ENCODE results near the gene DUSP22.

The DUSP22 gene

DNA sequence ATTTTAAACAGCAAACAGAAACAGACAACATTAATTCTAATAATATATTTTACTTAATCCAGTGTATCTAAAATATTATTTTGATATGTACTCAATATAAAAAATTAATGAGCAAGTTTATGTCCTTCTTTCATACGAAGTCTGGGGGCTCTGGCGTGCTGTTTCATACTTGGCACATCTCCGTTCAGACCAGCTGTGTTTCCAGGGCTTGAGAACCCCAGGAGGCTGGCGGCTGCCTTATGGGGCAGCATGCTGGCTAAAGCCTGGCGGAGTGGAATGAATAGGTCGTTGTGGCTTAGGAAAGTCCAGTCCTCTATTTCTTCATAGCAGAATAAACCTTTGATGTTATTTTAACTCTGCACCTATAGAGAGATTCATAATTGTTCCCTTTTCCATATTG, 43.3 kb downstream of the DUSP22 start:
- peak overlapping the region; percentile 93 for H3K27ac Mint-ChIP-seq
- H3K9me3 Mint-ChIP-seq, result no peaks in the 10 kb centered on the region
- no peak for DNase-seq
- H3K4me1 Mint-ChIP-seq, result peaks cover 47% of the 10 kb centered on the region
- H3K4me3 Mint-ChIP-seq, result no peak overlapping the region
- CTCF ChIA-PET, result no interaction called here
- no peaks in the 10 kb centered on the region for H3K27me3 Mint-ChIP-seq
- peaks cover 7% of the 10 kb centered on the region for H3K36me3 Mint-ChIP-seq

DNA sequence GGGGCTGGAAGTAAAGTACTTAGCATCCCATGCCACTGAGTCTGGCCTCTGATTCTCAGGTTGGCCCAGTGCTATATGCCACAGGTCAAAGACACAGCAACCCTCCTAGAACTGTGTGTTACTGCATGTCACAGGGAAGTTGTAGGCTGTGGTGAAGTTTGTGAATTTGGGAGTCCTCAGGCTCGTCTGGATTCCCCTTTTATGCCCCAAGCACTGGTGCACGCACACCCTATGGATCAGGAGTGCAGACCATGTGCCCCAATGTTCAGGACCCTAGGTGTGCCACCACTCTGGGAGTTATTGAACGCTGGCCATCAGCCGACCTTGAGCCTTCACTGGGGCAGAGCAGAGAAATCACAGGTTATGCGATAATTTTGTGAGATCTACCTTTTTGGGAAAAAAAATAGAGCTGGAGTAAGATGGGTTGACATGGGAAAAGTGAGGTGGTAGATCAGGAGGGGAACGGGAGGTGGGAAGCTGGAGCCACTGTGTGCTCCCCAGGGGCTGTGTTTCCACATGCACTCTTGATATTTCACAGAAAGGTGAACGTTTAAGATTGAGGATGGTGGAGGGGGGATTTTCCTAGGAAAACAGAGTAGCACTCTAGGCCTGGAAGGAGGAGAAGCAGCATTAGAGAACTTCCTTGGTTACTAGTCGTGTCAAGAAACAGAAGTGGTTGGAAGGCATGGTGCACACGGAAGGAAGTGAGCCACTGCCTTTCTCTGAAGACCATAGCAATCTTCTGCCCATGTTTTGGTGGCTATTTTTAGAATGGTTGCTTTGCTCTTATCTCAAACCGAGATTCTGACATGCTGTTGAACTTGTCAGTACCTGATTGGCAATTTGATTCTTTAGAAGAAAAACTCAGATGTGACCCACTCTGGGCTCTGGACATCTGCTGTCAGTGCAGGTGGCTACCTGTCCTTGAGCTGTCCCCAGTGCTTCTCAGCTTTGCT, 44.1 kb downstream of the DUSP22 start:
- H3K27ac Mint-ChIP-seq, result peak overlapping the region; percentile 93
- H3K27me3 Mint-ChIP-seq, result no peaks in the 10 kb centered on the region

DNA sequence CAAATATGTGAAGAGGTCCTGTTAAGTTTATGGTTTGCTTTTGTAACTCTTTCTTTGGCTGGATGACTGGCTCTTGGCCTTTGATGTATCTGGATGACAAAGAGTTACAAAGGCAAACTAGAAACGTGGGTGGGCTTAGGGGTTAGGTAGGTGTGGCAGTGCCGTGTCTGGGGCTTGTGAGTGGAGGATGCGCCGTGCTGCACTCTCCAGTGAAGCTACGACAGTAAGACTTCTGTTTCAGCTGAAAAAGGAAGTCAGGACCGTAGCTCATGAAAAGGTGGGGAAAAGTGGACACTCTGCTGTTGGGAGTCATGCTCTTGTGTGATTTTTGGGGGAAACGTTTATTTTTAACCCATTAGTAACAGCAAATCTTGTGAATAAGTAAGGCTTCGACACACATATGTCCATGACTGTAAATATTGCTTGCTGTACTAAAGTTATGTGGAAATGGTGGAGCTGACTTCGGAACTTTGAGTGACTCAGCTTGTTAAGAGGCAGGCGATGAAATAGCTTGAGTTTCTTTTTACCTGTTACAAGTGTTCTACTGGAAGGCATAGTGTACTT, 45.6 kb downstream of the DUSP22 start:
- DNase-seq, result peak; percentile 39
- Mint-ChIP-seq H3K36me3 (peaks cover 15% of the 10 kb centered on the region), H3K4me3 (peak overlapping the region; percentile 29), H3K4me1 (peaks cover 58% of the 10 kb centered on the region), H3K27ac (peak overlapping the region; percentile 93), H3K27me3 (no peaks in the 10 kb centered on the region), H3K9me3 (no peaks in the 10 kb centered on the region)
- CTCF ChIA-PET, result interaction anchor here (0.9 to 1.9 kb wide), 3 partner anchors 146 to 230 kb away, joined by 3 to 9 read pairs (median 3); no protein-coding TSS in a partner anchor

More for the DNA sequence above, 44.1 kb downstream of the DUSP22 start:
- Mint-ChIP-seq H3K36me3 (peaks cover 10% of the 10 kb centered on the region), H3K4me1 (peaks cover 53% of the 10 kb centered on the region), H3K4me3 (peak overlapping the region; percentile 35), H3K9me3 (no peaks in the 10 kb centered on the region)
- CTCF ChIA-PET, result interaction anchor here (1.9 kb wide), 1 partner anchor 145 kb away, joined by 9 read pairs; no protein-coding TSS in a partner anchor
- peak; percentile 40 for DNase-seq

DNA sequence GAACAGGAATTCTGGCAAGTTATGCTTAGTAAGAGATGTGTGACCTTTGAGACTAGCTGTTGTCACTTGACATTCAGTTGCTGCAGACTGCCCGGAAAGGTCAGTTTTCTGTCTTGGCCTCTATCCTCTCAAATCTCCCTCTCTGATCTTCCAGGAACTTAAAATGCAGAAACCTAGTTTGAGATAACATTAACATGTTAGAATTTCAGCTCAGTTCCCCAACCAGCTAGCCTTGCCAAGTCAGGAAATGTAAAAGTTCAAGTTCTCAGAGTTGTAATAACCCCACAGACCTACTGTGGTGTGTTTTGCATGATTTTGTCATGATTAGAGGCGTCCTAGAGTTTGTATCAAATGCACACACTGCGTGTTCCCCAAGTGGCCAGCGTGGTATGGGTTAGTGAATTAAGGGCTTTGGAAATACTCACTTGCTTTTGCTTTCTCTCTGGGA, 46.6 kb downstream of the DUSP22 start:
- Mint-ChIP-seq H3K27me3 (no peaks in the 10 kb centered on the region), H3K4me1 (peaks cover 58% of the 10 kb centered on the region), H3K36me3 (peaks cover 13% of the 10 kb centered on the region), H3K9me3 (no peaks in the 10 kb centered on the region), H3K27ac (peak overlapping the region; percentile 69), H3K4me3 (peak overlapping the region; percentile 16)
- peak; percentile 44 for DNase-seq
- CTCF ChIA-PET, result interaction anchor here (0.9 to 1.9 kb wide), 5 partner anchors 98 to 229 kb away, joined by 3 to 9 read pairs (median 3); no protein-coding TSS in a partner anchor

DNA sequence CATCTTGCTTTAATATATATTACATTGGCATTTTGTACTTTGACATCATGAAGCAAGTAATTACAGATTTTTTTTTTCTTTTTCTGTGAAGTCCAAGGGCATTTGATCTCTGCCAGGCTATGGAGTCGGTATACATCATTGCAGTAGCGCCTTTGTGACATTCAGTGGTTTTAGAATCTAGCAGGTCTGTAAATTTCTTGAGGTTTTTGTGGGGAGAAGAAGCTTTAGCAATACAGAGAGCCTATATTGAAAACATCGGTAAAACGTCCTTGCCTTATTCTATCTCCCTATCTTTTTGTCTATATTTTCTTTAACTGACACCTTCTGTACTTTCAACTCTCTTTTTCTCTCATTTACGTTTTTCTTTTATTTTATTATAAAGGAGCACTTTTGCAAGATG, 47.2 kb downstream of the DUSP22 start:
- CTCF ChIA-PET, result interaction anchor here (0.7 to 1.2 kb wide), 4 partner anchors 12 to 252 kb away, joined by 3 read pairs; no protein-coding TSS in a partner anchor
- Mint-ChIP-seq H3K27me3 (no peaks in the 10 kb centered on the region), H3K4me1 (peaks cover 58% of the 10 kb centered on the region), H3K36me3 (peaks cover 13% of the 10 kb centered on the region), H3K9me3 (no peaks in the 10 kb centered on the region), H3K4me3 (peak overlapping the region; percentile 0), H3K27ac (peak overlapping the region; percentile 69)
- DNase-seq, result no peak

DNA sequence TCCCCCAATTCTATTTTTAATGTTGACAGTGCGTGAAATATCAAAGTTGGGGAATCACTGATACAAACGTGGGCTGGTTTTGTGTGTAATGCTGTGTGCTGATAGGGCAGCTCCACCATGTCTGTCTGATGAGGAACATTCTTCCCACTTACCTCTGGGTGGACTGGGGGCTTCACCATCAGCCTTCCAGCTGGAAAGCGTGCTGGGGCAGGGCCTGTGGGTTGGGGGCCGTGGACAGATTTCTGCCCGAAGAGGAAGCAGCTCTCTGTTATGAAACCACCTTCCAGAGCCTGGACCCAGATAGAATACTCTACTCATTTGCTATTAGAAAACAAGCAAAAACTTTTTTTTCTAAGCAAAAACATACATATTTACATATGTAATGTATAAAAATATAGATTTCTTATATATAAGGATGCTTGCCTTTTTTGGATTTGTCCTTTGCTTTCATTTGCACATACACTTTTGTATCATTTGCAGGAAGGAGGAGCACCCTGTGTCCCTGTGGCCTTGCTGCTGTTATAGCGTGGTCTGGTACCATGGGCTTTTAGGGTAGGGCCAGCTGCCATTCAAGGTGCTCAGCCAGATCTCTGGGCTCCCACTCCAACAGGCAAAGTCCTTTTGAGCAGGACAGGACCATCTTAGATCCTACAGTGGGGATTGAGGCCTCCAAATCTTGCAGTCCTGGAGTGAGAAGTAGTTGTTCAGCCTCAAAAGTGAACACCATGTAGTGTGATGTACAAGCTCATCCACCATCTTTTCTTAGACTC, 48.1 kb downstream of the DUSP22 start:
- H3K4me3 Mint-ChIP-seq, result peak overlapping the region; percentile 0
- no peak for DNase-seq
- H3K27me3 Mint-ChIP-seq, result no peaks in the 10 kb centered on the region
- peaks cover 59% of the 10 kb centered on the region for H3K4me1 Mint-ChIP-seq
- peaks cover 15% of the 10 kb centered on the region for H3K36me3 Mint-ChIP-seq
- CTCF ChIA-PET, result interaction anchor here (0.7 to 1.3 kb wide), 5 partner anchors 10 to 251 kb away, joined by 3 to 4 read pairs (median 3); no protein-coding TSS in a partner anchor
- peak overlapping the region; percentile 69 for H3K27ac Mint-ChIP-seq
- no peaks in the 10 kb centered on the region for H3K9me3 Mint-ChIP-seq

DNA sequence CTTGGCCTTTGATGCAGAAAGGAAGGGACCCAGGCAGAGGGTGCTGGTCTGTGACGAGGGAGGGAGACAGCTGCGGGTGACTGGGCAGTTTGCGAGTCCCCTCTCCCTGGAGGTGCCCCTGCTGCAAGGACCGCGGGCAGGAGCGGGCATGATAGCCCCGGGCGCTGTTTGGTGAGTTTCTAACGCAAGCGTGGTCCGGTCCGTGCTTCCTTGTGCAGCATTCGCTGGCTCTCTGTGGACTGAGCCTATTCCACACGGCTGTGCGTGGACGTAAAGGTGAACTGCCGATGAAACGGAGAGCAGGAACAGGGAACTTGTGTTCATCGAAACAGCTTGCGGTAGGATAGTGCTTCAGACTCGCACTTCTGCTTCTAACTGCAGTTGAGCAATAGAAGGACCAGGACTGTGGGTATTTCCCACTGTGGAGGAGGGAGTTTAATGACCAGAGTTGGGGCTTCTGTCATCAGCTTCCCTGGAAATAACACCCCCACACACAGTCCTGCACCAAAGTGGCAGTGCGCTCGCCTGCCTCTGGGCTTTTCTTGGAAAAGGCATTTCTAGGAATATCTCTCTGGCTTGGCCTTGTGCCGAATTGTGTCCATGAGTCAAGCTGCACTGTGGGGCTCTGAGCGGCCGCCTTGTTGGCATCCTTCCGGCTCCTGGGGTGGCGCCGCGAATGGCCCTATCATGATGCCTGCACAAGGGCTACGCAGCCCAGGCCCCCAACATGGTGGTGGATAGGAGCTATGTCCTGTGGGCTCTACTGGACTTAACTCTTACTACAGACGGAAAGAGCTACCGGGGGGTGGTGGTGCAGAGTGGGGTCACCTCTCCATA, 48.9 kb downstream of the DUSP22 start:
- Mint-ChIP-seq H3K9me3 (no peaks in the 10 kb centered on the region), H3K4me3 (no peak overlapping the region), H3K27me3 (no peaks in the 10 kb centered on the region), H3K36me3 (peaks cover 15% of the 10 kb centered on the region), H3K4me1 (peaks cover 53% of the 10 kb centered on the region), H3K27ac (no peak overlapping the region)
- no peak for DNase-seq
- CTCF ChIA-PET, result interaction anchor here (0.6 to 1.3 kb wide), 4 partner anchors 9 to 125 kb away, joined by 3 to 4 read pairs (median 3); no protein-coding TSS in a partner anchor

DNA sequence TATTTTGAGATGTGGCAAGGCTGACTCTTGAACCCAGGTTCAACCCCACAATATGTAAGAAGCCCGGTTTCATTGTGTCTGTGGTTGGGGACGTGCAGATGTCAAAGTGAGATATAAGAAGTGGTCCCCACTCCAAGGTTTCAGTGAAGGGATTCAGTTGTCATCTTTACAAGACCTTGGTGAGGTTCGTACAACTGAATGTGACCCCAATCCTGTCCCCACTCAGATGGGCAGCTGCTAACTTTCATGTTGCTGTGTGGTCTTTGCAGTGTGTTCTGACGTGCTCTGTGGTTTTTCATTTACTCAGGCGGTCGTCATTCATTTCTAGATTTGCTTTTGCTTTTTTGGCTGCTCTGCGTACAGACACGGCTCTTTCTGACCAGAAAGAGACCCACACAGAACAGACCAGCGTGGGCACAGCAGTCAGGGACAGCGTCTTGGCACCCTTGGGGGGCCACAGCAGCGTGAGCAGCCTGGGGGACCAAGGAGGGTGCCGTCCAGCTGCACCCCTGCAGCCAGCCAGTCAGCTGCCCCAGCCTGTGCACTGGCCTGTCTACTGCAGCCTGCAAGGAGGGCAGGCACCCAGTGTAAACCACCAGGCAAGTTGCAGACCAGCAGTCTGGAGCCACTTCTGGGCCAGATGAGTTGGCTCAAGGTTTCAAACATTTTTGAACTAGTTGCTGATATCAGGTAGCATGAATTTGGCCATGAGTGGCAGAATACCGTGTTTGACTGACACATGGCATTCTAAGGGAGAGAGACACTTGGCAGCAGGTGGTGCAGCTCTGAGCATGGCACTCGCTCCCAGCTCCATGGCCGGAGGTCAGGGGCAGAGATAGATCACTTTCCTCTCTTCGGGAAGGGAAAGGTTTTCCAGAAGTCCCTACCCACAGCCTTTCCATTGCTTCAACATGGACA, 49.9 kb downstream of the DUSP22 start:
- CTCF ChIA-PET, result interaction anchor here (0.6 to 1.1 kb wide), 4 partner anchors 10 to 126 kb away, joined by 3 read pairs; no protein-coding TSS in a partner anchor
- Mint-ChIP-seq H3K36me3 (peaks cover 19% of the 10 kb centered on the region), H3K27me3 (no peaks in the 10 kb centered on the region), H3K27ac (no peak overlapping the region), H3K9me3 (no peaks in the 10 kb centered on the region), H3K4me1 (peaks cover 44% of the 10 kb centered on the region), H3K4me3 (no peak overlapping the region)
- DNase-seq, result no peak

DNA sequence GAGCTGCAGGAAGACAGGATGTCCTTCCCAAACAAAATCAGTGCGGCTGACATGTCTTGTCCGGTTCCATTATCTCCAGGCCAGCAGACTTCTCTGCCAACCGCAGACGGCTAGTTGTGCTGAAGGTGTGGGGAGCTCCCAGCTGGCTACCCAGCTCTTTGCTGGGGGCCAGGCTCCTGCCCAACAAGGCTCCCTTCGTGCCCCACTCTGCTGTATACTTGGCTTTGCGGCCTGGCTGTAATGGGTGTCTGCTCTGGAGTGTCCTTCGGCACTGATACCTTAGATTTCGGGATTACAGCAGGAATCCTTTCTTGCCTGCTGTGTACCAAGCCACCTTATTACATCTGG, 50.5 kb downstream of the DUSP22 start:
- Mint-ChIP-seq H3K4me3 (no peak overlapping the region), H3K4me1 (peaks cover 37% of the 10 kb centered on the region), H3K36me3 (peaks cover 20% of the 10 kb centered on the region), H3K27ac (no peak overlapping the region), H3K9me3 (no peaks in the 10 kb centered on the region), H3K27me3 (no peaks in the 10 kb centered on the region)
- DNase-seq, result no peak
- CTCF ChIA-PET, result interaction anchor here (1.0 kb wide), 1 partner anchor 17 kb away, joined by 3 read pairs; no protein-coding TSS in a partner anchor

DNA sequence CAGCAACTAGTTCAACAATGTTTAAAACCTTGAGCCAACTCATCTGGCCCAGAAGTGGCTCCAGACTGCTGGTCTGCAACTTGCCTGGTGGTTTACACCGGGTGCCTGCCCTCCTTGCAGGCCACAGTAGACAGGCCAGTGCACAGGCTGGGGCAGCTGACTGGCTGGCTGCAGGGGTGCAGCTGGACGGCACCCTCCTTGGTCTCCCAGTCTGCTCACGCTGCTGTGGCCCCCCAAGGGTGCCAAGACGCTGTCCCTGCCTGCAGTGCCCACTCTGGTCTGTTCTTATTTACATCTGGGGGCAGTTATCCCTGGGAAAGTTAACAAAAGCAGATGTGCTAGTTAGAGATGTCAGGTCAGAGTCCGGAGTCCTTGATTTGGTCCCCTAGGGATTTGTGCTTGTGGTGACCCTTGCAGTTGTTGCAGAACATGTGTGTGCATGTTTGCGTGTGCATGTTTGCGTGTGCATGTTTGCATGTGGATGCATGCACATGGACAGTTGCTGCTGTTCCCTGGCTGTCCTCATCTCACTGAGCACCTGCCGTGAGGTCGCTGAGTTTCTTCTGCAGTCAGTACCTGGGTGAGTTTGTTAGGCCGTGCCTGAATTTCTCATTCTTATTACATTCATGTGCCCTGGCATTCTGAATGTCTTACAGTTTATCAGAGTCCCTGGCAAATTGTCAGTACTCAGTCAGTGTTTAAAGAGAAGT, 51.1 kb downstream of the DUSP22 start:
- peaks cover 33% of the 10 kb centered on the region for H3K4me1 Mint-ChIP-seq
- no peaks in the 10 kb centered on the region for H3K9me3 Mint-ChIP-seq
- H3K4me3 Mint-ChIP-seq, result no peak overlapping the region
- peaks cover 19% of the 10 kb centered on the region for H3K36me3 Mint-ChIP-seq
- H3K27ac Mint-ChIP-seq, result no peak overlapping the region
- DNase-seq, result no peak
- H3K27me3 Mint-ChIP-seq, result no peaks in the 10 kb centered on the region
- CTCF ChIA-PET, result interaction anchor here (1.0 kb wide), 1 partner anchor 17 kb away, joined by 3 read pairs; no protein-coding TSS in a partner anchor

DNA sequence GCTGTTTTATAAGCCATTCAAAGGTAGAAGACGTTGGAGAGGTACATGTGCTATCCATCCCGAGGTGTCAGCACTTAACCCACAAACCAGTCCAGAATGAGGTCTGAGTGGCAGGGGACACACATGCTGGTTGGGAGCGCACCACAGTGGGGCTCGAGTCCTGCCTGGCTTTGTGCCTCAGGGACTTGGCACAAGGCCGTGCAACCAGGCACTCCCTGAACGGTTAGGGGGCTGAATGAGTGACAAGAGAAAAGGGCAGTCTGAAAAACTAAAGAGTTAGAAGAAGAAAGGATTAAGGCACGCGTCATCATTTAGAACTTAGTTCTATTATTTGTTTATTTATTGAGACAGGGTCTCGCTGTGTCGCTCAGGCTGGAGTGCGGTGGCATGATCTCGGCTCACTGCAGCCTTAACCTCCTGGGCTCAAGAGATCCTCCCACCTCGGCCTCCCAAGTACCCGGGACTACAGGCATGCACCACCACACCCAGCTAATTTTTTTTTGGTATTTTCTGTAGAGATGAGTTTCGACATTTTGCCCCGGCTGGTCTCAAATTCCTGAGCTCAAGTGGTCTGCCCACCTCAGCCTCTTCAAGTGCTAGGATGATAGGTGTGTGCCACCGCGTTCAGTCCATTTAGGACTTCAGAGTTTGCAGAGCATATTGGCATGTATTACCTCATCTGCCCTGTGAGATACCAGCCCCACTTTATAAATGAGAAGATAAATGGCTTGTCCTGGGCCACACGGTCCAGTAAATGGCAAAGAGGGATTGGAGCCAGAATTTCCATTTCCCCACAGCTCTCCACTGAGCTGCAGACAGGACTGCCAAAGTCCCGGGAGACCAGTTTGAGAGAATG, 51.9 kb downstream of the DUSP22 start:
- no peak overlapping the region for H3K27ac Mint-ChIP-seq
- peaks cover 21% of the 10 kb centered on the region for H3K36me3 Mint-ChIP-seq
- H3K4me3 Mint-ChIP-seq, result no peak overlapping the region
- CTCF ChIA-PET, result no interaction called here
- H3K4me1 Mint-ChIP-seq, result peaks cover 25% of the 10 kb centered on the region
- no peaks in the 10 kb centered on the region for H3K27me3 Mint-ChIP-seq
- no peaks in the 10 kb centered on the region for H3K9me3 Mint-ChIP-seq
- no peak for DNase-seq
